IgD-negative memory B cell (primary cell): ENCODE data around the gene ZNF804B. TPM values are rescaled to one million over a fixed set of nuclear protein-coding genes. Genes with fewer than 3 reads are reported as not detected.

Experiments
- H3K27ac Mint-ChIP-seq, 3 donors: one replicate each; pipeline ENCODE4 v1.8.0; 2020 to 2022; ENCODE audit warnings: mild to moderate bottlenecking in 3 of 3, mixed read lengths in 3 of 3, moderate library complexity in 1 of 3
- H3K27me3 Mint-ChIP-seq: one replicate; pipeline ENCODE4 v1.8.0; 2021; ENCODE audit warnings: mixed read lengths
- H3K36me3 Mint-ChIP-seq: one replicate; pipeline ENCODE4 v1.8.0; 2020; ENCODE audit warnings: mild to moderate bottlenecking, mixed read lengths
- H3K4me1 Mint-ChIP-seq, 3 donors: one replicate each; pipeline ENCODE4 v1.8.0; 2020 to 2022; ENCODE audit warnings: mixed read lengths in 3 of 3, mild to moderate bottlenecking in 1 of 3
- H3K4me3 Mint-ChIP-seq, 4 donors: one replicate each; pipeline ENCODE4 v1.8.0; 2020 to 2022; ENCODE audit warnings: mild to moderate bottlenecking in 4 of 4, mixed read lengths in 4 of 4, moderate library complexity in 3 of 4
- H3K9me3 Mint-ChIP-seq, 3 donors: one replicate each; pipeline ENCODE4 v1.8.0; 2020 to 2021; ENCODE audit warnings: mixed read lengths in 3 of 3, mild to moderate bottlenecking in 1 of 3
- polyA plus RNA-seq: library from polyadenylated mRNA; unstranded; fragments of 300-500 nt; fragmentation: Illumina TruSeq; gene quantifications from one replicate; pipeline ENCODE4 v1.2.3, GENCODE V29; 2021

ZNF804B gene
- polyA plus RNA-seq, 1 donor from 2014 or later: not detected

DNA sequence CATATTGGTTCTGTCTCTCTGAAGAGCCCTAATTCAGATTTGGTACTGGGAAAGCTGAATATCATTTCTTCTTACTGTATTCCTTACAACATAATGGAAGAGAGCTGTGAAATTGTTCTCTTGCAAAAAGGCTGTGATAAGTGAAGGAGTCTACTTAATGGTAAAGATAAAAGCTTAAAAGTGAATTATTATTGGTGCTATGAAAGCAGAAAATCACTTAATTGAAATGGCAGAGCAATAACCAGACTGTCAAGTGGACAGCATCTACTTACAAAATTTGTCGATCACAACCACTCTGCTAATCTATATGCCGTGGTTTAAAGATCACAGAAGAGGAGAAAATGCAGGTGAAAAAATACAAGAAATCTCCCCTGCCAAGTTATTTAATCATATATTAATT is 300.7 kb downstream of the ZNF804B start:
- Mint-ChIP-seq H3K4me3 (no peak overlapping the region), H3K4me1 (no peaks in the 10 kb centered on the region), H3K9me3 (peaks cover under 1 to 8% (median 4%) of the 10 kb centered on the region in 3 donors)

DNA sequence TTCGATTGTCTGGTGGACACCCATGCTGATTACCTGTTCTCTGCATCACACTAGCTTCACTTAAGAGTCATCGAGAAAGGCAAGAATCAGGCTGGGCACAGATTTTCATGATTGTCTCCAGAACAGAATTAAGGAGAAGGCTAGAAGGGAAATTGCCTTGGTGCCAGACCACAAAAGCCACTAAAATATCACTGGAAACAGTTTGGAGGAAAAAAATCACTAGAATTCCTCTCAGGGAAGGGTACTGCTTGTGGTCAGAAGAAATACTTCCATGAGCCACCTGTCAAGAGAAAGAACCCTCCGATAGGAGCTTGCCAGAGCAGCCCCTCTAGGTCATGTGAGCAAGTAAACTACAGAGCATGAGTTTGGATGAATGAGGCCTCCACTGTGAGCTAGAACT is 305.3 kb downstream of the ZNF804B start:
- Mint-ChIP-seq H3K4me3 (no peak overlapping the region), H3K4me1 (no peaks in the 10 kb centered on the region), H3K36me3 (no peaks in the 10 kb centered on the region), H3K27ac (no peak overlapping the region), H3K9me3 (peaks cover 0 to 4% (median 3%) of the 10 kb centered on the region in 3 donors), H3K27me3 (no peaks in the 10 kb centered on the region)

More for the DNA sequence above, 300.7 kb downstream of the ZNF804B start:
- Mint-ChIP-seq H3K36me3 (peaks cover under 1% of the 10 kb centered on the region), H3K27ac (no peak overlapping the region), H3K27me3 (no peaks in the 10 kb centered on the region)

DNA sequence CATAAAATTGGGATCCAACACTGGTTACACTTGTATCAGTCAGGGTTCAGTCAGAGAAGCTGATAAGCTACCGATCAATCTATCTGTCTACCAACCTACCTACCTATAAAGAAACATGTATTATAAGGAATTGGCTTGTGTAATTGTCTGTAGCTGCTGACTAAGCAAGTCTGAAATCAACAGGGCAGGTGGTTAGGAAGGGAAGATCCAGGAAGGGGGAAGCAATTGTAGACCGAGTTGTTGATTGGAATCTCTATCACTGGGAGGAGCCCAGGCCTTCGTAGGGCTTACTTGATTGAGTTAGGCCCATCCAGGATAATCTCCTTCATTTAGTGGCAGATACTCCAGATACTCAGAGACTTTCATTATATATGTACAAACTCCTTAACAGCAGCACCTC is 307.5 kb downstream of the ZNF804B start:
- no peaks in the 10 kb centered on the region for H3K4me1 Mint-ChIP-seq
- H3K27ac Mint-ChIP-seq: no peak overlapping the region
- peaks cover 0 to 4% (median 3%) of the 10 kb centered on the region in 3 donors for H3K9me3 Mint-ChIP-seq
- no peaks in the 10 kb centered on the region for H3K36me3 Mint-ChIP-seq
- no peak overlapping the region for H3K4me3 Mint-ChIP-seq
- H3K27me3 Mint-ChIP-seq: no peaks in the 10 kb centered on the region

DNA sequence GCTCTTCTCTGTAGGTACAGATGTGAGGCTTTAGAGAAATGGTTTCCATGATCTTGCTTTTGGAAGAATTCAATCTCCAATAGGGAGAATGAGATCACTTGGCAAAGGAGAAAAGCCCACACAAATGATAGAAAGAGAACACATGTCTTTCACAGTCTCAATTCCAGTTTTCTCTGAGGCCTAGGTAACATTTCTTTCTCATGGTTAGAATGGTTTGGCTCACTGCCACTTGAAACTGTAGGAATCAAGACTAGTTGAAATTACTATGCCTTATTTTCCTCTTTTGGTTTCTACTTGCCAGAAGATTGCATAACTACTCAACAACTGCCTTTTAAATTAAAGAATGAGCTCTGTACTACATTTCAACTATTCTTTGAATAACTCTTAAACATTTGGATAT is 312.6 kb downstream of the ZNF804B start:
- H3K9me3 Mint-ChIP-seq: peaks cover 4 to 9% (median 8%) of the 10 kb centered on the region in 3 donors
- H3K27ac Mint-ChIP-seq: no peak overlapping the region
- no peaks in the 10 kb centered on the region for H3K27me3 Mint-ChIP-seq
- H3K4me1 Mint-ChIP-seq: no peaks in the 10 kb centered on the region
- no peaks in the 10 kb centered on the region for H3K36me3 Mint-ChIP-seq
- no peak overlapping the region for H3K4me3 Mint-ChIP-seq

DNA sequence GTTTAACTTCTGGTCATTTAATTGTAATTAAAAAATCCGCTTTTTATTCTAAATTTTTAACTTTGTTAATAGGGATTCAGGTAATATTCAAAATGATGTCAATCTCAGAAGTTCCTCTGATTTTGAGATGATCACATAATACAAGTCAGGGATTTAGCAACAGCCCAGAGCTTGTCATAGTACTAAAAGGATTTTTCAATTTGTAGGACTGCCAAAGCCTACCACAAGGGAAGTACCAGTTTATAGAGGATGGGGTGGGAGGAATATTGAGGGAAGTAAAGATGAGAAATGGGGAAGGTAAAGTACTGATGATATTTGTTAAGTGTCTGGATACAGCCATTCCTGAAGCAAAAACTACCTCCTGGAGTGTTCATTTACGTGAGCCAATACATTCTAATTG is 314.3 kb downstream of the ZNF804B start:
- Mint-ChIP-seq H3K4me1 (no peaks in the 10 kb centered on the region), H3K27me3 (no peaks in the 10 kb centered on the region), H3K4me3 (no peak overlapping the region), H3K36me3 (no peaks in the 10 kb centered on the region), H3K27ac (no peak overlapping the region), H3K9me3 (peaks cover 2 to 9% (median 8%) of the 10 kb centered on the region in 3 donors)

DNA sequence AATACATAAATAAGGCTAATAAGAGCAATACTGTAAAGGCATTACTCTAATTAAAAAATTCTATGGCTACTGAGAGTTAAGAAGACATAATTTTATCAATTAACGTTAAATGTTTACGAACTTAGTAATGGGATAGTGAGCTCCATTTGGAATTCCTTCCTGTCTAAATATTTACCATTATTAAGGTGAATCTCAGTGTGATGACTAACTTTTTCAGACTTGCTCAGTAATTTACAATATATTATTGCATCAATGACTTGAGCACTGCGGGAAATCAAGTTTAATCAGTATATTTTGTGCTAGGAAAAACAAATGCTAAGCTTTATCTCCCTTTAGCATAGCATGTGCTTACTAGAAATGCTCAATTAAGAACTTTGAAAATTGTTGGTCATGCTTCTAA is 318.5 kb downstream of the ZNF804B start:
- Mint-ChIP-seq H3K9me3 (peaks cover 0 to 11% (median 11%) of the 10 kb centered on the region in 3 donors), H3K36me3 (no peaks in the 10 kb centered on the region), H3K4me3 (no peak overlapping the region), H3K27me3 (no peaks in the 10 kb centered on the region), H3K4me1 (no peaks in the 10 kb centered on the region), H3K27ac (no peak overlapping the region)

DNA sequence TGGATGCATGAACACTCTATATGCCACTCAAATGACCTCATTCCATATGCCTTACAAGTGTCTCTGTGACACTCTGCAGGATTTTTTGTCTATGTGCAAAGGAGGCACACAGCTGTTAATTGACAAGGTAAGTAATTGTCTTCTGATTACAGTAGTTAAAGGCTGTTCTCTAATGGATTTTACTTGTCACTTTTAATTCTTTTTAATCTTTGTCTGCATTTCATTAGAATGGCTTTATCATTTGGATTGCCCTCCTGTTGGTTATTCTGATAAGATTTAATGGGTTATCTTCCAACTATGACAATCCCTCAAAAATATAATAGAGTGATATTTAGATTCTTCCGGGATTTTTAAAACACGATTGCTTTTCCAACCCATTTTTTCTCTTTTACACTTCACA is 326.1 kb downstream of the ZNF804B start:
- Mint-ChIP-seq H3K4me3 (no peak overlapping the region), H3K27ac (no peak overlapping the region), H3K27me3 (no peaks in the 10 kb centered on the region), H3K36me3 (no peaks in the 10 kb centered on the region), H3K9me3 (no peaks in the 10 kb centered on the region), H3K4me1 (no peaks in the 10 kb centered on the region)

DNA sequence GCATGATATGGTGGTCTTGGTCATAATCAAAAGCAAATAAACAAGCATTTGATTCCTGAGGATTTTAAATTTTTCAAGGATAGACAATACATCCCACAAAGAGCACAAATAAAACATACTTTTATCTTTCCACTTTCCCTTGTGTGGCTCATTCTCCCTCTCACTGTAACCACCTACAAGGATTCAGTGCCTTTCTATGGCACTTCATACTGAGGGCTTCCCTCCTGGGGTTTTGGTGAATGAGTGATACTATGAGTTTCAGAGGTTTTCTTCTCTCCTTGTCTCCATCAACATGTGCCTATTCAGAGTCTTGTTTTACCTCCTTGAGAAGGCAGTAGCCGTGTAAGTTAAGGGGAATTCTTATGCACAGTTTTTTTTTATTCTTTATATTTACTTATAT is 332.1 kb downstream of the ZNF804B start:
- Mint-ChIP-seq H3K4me3 (no peak overlapping the region), H3K27me3 (no peaks in the 10 kb centered on the region), H3K36me3 (no peaks in the 10 kb centered on the region), H3K27ac (no peak overlapping the region), H3K9me3 (peaks cover 0 to 2% (median 1%) of the 10 kb centered on the region in 3 donors), H3K4me1 (no peaks in the 10 kb centered on the region)

DNA sequence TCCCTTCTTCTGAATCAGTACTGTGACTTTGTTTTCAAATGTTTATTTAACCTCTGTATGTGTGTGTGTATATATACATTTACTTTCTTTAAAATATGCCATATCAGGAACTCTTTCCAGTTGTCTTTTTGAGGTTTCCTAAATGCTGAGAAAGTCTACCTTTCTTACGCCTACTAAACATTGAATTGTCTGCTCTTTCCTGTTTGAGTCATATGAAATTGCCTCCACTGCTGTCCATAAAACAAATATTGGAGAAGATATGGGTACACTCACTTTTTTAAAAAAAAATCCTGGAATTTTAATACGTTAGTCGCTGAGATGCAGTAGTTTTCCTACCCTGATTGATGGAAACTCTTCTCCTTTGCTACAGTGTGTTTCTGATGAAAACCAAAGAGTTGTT is 334.8 kb downstream of the ZNF804B start:
- H3K27ac Mint-ChIP-seq: no peak overlapping the region
- H3K27me3 Mint-ChIP-seq: peaks cover 1% of the 10 kb centered on the region
- H3K36me3 Mint-ChIP-seq: no peaks in the 10 kb centered on the region
- no peaks in the 10 kb centered on the region for H3K4me1 Mint-ChIP-seq
- H3K9me3 Mint-ChIP-seq: peaks cover 0 to 3% (median 1%) of the 10 kb centered on the region in 3 donors
- H3K4me3 Mint-ChIP-seq: no peak overlapping the region

DNA sequence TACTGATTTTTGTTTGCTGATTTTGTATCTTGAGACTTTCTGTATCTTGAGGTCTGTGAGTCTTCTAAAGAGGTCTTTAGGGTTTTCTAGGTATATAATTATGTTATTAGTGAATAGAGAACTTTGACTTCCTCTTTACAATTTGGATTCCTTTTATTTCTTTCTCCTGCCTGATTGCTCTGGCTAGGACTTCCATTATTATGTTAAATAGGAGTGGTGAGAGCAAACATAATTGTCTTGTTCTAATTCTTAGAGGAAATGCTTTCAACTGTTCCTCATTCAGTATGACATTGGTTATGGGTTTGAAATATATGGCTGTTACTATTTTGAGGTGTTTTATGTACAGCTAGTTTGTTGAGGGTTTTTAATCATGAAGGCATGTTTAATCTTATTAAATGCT is 344.1 kb downstream of the ZNF804B start:
- H3K4me3 Mint-ChIP-seq: no peak overlapping the region
- H3K27me3 Mint-ChIP-seq: no peaks in the 10 kb centered on the region
- no peaks in the 10 kb centered on the region for H3K36me3 Mint-ChIP-seq

DNA sequence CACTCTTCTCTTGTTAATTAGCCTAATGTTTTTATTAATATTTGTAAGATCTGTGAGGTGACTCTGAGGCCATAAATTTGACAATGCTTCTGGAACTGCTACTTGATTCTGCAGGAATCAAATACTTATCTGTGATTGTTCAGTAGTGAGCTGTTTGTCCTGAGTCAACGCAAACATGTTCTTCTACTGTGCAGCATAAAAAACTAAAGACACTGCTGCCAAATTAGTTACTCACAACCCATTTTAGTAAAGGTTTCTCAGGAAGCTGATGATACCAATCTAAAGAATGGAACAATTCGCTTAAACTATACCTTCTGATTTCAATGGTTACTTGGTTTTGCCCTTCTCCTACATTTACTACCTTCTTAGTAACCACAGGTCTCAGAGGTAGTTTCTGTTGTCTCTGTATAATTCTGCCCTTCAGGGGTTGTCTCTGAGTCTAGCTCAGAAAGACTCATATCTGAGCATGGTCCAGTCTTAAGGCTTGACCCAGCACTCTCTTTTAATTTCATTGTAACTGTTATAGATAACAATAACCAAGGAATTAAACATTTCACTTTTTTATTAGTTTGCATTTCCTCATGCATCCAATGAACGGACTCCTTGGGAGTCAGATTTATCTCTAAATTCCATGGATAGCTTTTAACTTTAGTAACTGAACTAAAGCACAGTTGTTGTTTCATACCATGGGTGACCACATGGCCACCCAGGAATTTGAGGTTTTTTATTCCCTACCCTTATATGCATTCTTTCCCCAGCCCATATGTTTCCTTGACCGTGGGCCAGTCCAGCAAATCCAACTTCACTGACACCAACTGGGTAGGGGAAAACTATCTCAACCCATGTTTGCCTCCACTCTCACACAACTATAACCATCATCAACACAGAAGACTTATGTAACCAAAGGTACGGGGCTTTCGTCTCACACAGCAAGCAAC is 345.5 kb downstream of the ZNF804B start:
- no peaks in the 10 kb centered on the region for H3K4me1 Mint-ChIP-seq
- H3K36me3 Mint-ChIP-seq: no peaks in the 10 kb centered on the region
- H3K4me3 Mint-ChIP-seq: no peak overlapping the region
- H3K27ac Mint-ChIP-seq: no peak overlapping the region
- H3K27me3 Mint-ChIP-seq: no peaks in the 10 kb centered on the region
- peaks cover 0 to 8% (median 5%) of the 10 kb centered on the region in 3 donors for H3K9me3 Mint-ChIP-seq

More for the DNA sequence above, 344.1 kb downstream of the ZNF804B start:
- H3K9me3 Mint-ChIP-seq: peaks cover 0 to 8% (median 5%) of the 10 kb centered on the region in 3 donors
- no peak overlapping the region for H3K27ac Mint-ChIP-seq
- H3K4me1 Mint-ChIP-seq: no peaks in the 10 kb centered on the region

DNA sequence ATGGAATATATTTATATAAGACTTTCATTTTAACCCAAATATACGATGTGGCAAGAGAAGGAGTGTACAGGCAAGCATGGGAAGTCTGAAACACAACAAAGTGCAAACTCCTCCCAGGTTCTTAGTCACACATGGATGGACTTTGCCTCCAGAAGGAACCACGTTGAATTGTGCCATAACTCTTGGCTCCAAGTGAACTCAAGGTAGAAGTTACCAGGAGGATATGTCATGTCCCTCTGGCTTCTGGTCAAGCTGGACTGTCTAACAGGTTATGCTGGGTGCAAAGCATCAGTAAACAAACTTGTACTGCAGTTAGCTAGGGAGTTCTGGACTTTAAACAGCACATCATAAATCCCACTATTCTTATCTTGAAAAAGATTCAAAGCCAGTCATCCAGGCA is 364.4 kb downstream of the ZNF804B start:
- no peak overlapping the region for H3K4me3 Mint-ChIP-seq
- peaks cover 0 to 3% (median 2%) of the 10 kb centered on the region in 3 donors for H3K9me3 Mint-ChIP-seq
- no peak overlapping the region for H3K27ac Mint-ChIP-seq
- no peaks in the 10 kb centered on the region for H3K4me1 Mint-ChIP-seq
- H3K36me3 Mint-ChIP-seq: no peaks in the 10 kb centered on the region
- H3K27me3 Mint-ChIP-seq: no peaks in the 10 kb centered on the region

DNA sequence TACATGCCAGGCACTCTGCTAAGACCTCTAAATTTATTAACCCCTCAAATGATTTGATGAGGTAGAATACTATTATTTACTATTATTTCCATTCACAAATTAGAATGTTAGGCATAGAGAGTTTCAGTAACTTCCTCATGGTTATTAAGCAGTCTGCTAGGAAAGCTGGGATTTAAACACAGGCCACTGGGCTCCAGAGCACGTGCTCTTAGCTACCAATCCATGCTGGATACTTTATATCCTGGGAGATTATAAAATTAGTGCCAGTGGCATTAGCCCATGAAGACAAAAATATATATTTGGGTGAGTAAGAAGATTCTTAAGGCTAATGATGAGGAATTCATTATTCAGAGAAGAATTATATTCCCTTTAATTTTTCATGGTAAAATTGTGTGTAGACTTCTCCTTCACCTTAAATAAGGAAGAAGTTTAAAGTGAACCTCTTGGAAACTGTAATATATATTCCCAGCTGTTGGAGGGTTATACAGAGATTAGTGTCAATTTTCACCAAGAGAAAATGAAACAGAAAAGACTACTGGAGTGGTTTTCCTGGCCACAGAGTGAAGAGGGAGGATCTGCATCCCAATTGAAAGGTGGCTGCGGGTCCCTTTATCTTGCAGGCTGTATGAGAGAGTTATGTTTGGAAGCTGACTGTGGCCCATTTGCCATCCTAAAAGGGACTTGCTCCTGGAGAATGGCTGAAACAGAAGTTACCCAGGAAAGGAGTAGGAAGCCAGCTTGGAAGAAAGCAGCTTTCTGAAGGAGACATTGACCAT is 370.3 kb downstream of the ZNF804B start:
- Mint-ChIP-seq H3K27ac (no peak overlapping the region), H3K27me3 (no peaks in the 10 kb centered on the region), H3K9me3 (peaks cover 0 to 2% (median 0%) of the 10 kb centered on the region in 3 donors), H3K4me1 (no peaks in the 10 kb centered on the region), H3K4me3 (no peak overlapping the region), H3K36me3 (no peaks in the 10 kb centered on the region)

DNA sequence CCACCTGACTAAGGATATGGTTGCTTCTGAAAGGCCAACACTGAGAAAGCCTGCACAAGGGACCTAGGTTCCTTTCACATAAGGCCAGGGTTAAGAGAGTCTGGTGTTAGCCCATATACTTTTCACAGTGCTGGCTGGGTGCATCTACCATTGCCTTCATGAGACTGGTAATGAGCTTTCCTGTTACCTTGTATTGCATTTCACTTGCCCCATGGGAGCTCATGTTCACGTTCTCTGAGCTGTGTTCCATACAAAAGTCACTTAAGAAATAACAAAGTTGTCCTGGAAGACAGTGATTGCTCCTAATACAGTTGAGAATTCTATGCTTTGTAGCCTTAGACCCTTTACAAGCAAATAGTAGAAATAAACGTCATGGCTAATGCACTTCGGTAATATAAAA is 373.9 kb downstream of the ZNF804B start:
- no peaks in the 10 kb centered on the region for H3K4me1 Mint-ChIP-seq
- no peak overlapping the region for H3K4me3 Mint-ChIP-seq
- no peaks in the 10 kb centered on the region for H3K27me3 Mint-ChIP-seq
- no peaks in the 10 kb centered on the region for H3K36me3 Mint-ChIP-seq
- H3K9me3 Mint-ChIP-seq: peaks cover 1 to 5% (median 4%) of the 10 kb centered on the region in 3 donors
- H3K27ac Mint-ChIP-seq: no peak overlapping the region

DNA sequence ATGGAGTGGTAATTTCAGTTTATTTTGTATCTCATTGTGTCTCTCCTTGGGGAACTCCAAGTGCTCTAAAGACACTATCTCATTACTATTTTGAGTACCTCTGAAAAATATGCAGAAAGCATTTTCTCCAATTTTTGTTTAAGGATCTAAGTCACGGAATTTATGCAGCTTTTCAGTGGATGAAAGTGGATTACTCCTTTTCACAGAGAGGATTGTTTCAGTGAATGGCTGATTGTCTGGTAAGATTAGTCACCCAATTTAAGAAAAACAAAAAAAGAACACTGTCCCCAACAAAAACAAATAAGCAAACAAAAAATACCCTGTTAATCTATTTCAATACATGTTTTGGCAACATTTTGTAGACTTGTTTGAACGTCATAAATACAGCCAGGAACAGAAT is 374.3 kb downstream of the ZNF804B start:
- Mint-ChIP-seq H3K27me3 (no peaks in the 10 kb centered on the region), H3K27ac (no peak overlapping the region), H3K9me3 (peaks cover 2 to 7% (median 7%) of the 10 kb centered on the region in 3 donors), H3K4me3 (no peak overlapping the region), H3K4me1 (no peaks in the 10 kb centered on the region), H3K36me3 (no peaks in the 10 kb centered on the region)
